ENCODE measurements around the gene CFAP58. TPM values are rescaled to one million over a fixed set of nuclear protein-coding genes. Genes with fewer than 3 reads are reported as not detected.

The CFAP58 gene
- total RNA-seq, 1 experiment from 2014 or later, result 0.63 TPM

DNA sequence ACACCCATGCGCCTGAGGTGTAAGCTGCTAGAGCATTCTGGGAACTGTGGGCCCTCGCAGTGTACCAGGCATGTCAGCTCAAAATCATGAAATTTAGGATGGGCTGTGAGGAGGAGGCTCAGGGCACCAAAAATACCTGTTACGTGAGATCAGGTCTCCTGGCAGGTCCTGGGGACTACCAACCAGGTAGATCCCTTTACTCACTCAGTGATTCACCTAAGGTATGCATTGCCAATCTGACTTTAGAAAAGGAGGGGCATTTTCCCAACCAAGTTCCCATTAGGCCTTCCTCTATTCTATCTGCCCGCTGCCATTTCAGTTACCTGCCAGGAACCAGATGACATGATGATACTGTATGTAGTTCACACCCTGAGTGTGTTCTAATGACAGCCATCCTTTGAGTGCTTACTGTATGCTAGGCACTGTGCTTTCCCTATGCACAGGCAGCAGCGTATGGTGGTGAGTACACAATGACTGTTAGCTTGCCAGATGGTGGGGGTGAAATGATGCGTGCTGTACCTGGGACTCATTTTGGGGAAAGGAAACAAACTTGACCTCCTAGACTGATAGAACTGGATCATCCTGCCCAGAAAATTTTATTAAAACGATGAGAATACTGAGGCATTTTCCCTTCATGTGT, 62.0 kb downstream of the CFAP58 start:
- Mint-ChIP-seq H3K4me1 (peaks cover 18 to 24% of the 10 kb centered on the region in 2 experiments), H3K27me3 (ENCODE audit: low read depth) (no peaks in the 10 kb centered on the region), H3K9me3 (no peaks in the 10 kb centered on the region), H3K36me3 (ENCODE audit: insufficient read depth in 1 of 3, low read depth in 3 of 3) (peaks cover 0 to 4% (median 2%) of the 10 kb centered on the region in 3 experiments; a peak in 2 of 7 replicates), H3K4me3 (no peak overlapping the region), H3K27ac (no peak overlapping the region; a peak in 1 of 7 replicates)
- Histone ChIP-seq H3K4me2 (ENCODE audit: insufficient read depth, insufficient read length, low read length) (no peak overlapping the region), H2AK5ac (ENCODE audit: insufficient read length, low read length) (no peak overlapping the region), H3K79me2 (ENCODE audit: insufficient read depth, low read length) (no peaks in the 10 kb centered on the region), H3K9me3 (ENCODE audit: control insufficient read depth, low read depth, low read length) (no peaks in the 10 kb centered on the region), H3K23ac (ENCODE audit: insufficient read length, low read depth, low read length) (no peak overlapping the region), H3K23me2 (ENCODE audit: insufficient read length, low read depth, low read length, poor library complexity, severe bottlenecking) (no peaks in the 10 kb centered on the region), H2BK15ac (ENCODE audit: low read depth, low read length) (no peak overlapping the region), H3K27me3 (ENCODE audit: insufficient read depth, low read length) (no peaks in the 10 kb centered on the region), H2BK5ac (ENCODE audit: insufficient read length, low read length) (no peak overlapping the region), H4K20me1 (ENCODE audit: control insufficient read depth, insufficient read depth, insufficient read length) (no peaks in the 10 kb centered on the region), H2BK120ac (ENCODE audit: low read depth, low read length, poor library complexity, severe bottlenecking) (no peak overlapping the region), H3K9ac (ENCODE audit: extremely low read depth, insufficient read length, low read length) (no peak overlapping the region), H3K18ac (ENCODE audit: insufficient read length, low read depth, low read length) (no peak overlapping the region), H3K56ac (ENCODE audit: insufficient read length, low read depth, low read length) (no peak overlapping the region), H3K4ac (ENCODE audit: low read depth, low read length) (no peak overlapping the region), H2BK12ac (ENCODE audit: insufficient read length, low read depth, low read length) (no peak overlapping the region), H3K27ac (ENCODE audit: insufficient read length, low read depth, low read length) (no peak overlapping the region), H3K4me1 (ENCODE audit: insufficient read depth, low read length) (peaks cover 8% of the 10 kb centered on the region), H4K91ac (ENCODE audit: insufficient read length, low read depth, low read length) (no peak overlapping the region), H4K8ac (replicated peaks; ENCODE audit: insufficient read length, low read depth, low read length) (no peak overlapping the region), H4K5ac (ENCODE audit: insufficient read length, low read depth, low read length) (no peak overlapping the region), H3K79me1 (ENCODE audit: insufficient read depth, low read depth, low read length, poor library complexity, severe bottlenecking) (no peaks in the 10 kb centered on the region), H3K14ac (ENCODE audit: insufficient read depth, low read length) (no peak overlapping the region), H3T11ph (ENCODE audit: low read length) (no peak overlapping the region), H2AFZ (ENCODE audit: low read length) (no peak overlapping the region), H2BK20ac (ENCODE audit: low read depth, low read length, poor library complexity, severe bottlenecking) (no peak overlapping the region)
- TF ChIP-seq, protein P1, sequence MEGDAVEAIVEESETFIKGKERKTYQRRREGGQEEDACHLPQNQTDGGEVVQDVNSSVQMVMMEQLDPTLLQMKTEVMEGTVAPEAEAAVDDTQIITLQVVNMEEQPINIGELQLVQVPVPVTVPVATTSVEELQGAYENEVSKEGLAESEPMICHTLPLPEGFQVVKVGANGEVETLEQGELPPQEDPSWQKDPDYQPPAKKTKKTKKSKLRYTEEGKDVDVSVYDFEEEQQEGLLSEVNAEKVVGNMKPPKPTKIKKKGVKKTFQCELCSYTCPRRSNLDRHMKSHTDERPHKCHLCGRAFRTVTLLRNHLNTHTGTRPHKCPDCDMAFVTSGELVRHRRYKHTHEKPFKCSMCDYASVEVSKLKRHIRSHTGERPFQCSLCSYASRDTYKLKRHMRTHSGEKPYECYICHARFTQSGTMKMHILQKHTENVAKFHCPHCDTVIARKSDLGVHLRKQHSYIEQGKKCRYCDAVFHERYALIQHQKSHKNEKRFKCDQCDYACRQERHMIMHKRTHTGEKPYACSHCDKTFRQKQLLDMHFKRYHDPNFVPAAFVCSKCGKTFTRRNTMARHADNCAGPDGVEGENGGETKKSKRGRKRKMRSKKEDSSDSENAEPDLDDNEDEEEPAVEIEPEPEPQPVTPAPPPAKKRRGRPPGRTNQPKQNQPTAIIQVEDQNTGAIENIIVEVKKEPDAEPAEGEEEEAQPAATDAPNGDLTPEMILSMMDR (conservative IDR thresholded peaks at IDR 0.05), result no peak
- no CpG with 5 or more reads among the region's 7 CpGs for WGBS (ENCODE audit: extremely low coverage, insufficient read length, low lambda C conversion rate)
- no peak for DNase-seq
